Adrenal gland (tissue), 12 donors: Measurements from ENCODE around the gene KRTAP15-1. TPM values are rescaled to one million over a fixed set of nuclear protein-coding genes. Genes with fewer than 3 reads are reported as not detected.

Source experiments
- DNase-seq, 7 donors: peaks; one replicate each; pipeline ENCODE4 v3.0.0-alpha.2; 2019 to 2020
- H3K27ac ChIP-seq, 5 donors: fragments of 200-600 bp; sonication (generic) in 4 of 5; 1 replicate in 3 of 5; 2 replicates in 2 of 5; pipeline versions ENCODE4 v1.5.1 to v1.8.0; 2016 to 2020; ENCODE audit warnings: mild to moderate bottlenecking in 1 of 5
- H3K27me3 ChIP-seq: fragments of 200-600 bp; 2 replicates; pipeline ENCODE4 v1.8.0; 2021
- H3K36me3 ChIP-seq, 2 donors: fragments of 200-600 bp; replicated peaks in 1 of 2; 1 replicate in 1 of 2; 2 replicates in 1 of 2; pipeline versions ENCODE4 v1.5.1 to v1.8.0; 2018 to 2022
- H3K4me1 ChIP-seq, 2 donors: fragments of 200-600 bp; replicated peaks in 1 of 2; 1 replicate in 1 of 2; 2 replicates in 1 of 2; pipeline versions ENCODE4 v1.5.1 to v1.8.0; 2018 to 2021
- H3K4me3 ChIP-seq, 4 donors: fragments of 200-600 bp; sonication (generic) in 3 of 4; one replicate each; pipeline ENCODE4 v1.5.1; 2016 to 2018
- H3K9me3 ChIP-seq, 3 donors: fragments of 200-600 bp; sonication (generic) in 1 of 3; replicated peaks in 1 of 3; 1 replicate in 2 of 3; 2 replicates in 1 of 3; pipeline versions ENCODE4 v1.5.1 to v1.8.0; 2016 to 2021
- CTCF ChIP-seq, 6 experiments: fragments of 450-650 bp in 4 of 6; fragments of 200-600 bp in 2 of 6; sonication (generic) in 1 of 6; IDR thresholded peaks; 1 replicate in 5 of 6; 2 replicates in 1 of 6; pipeline versions ENCODE4 v1.5.1 to v1.8.0; 2016 to 2021; ENCODE audit warnings: antibody characterized with exemption in 6 of 6, mild to moderate bottlenecking in 2 of 6, moderate library complexity in 1 of 6
- POLR2A ChIP-seq, 2 donors: fragments of 450-650 bp; IDR thresholded peaks; one replicate each; pipeline ENCODE4 v1.6.1; 2017; ENCODE audit warnings: antibody characterized with exemption in 2 of 2, mild to moderate bottlenecking in 2 of 2, moderate library complexity in 1 of 2
- WGBS, 4 donors: extraction: QIAGEN DNeasy Blood & Tissue Kit in 2 of 4; methylation state at CpG; one replicate each; pipeline versions ENCODE4 v1.1.5 to v1.1.7; 2013 to 2017; 5-methylcytosine and 5-hydroxymethylcytosine counted together
- intact Hi-C, 2 donors: fragments of 100-400 bp; cut with DNase I; formaldehyde crosslinking; loops; one replicate each; pipeline versions ENCODE4 v1.14.1 to v1.15.0; 2022 to 2023
- polyA plus RNA-seq, 3 donors: library from polyadenylated mRNA; stranded (reverse); fragments of 200-250 nt in 2 of 3; fragments of 350-450 nt in 1 of 3; fragmentation: Illumina TruSeq in 1 of 3; extraction: RNeasy Lipid Tissue Mini Kit (QIAGEN cat#74804) in 1 of 3; gene quantifications; one replicate each; pipeline ENCODE4 v1.2.3, GENCODE V29; 2013 to 2014
- total RNA-seq, 9 donors: library from RNA; depleted of rRNA in 4 of 9; stranded (reverse); fragments of >200 nt in 4 of 9; fragments of 120-200 nt in 1 of 9; fragmentation: NEBNext Ultra II Directional in 1 of 9; extraction: Animal tissue kit (Norgen Biotek cat#: 25700) in 1 of 9; gene quantifications; one replicate each; pipeline versions ENCODE4 v1.1.0 to v1.2.4, GENCODE V29; 2013 to 2023
- donor health status: healthy with polysubstance abuse.
- donor health status: Bipolar disorder and iron deficiency.
- donor health status: DM: yes; HTN: yes; CAD: no.
- donor health status: DM: no; HTN: no; CAD: no.
- donor health status: DM: no; HTN: no; CAD: no.
- donor health status: DM: yes; HTN: yes; CAD: no.

Gene KRTAP15-1
- total and polyA plus RNA-seq, 12 donors = not detected

GRCh38 chr21:30478004-30478403 is 37.9 kb downstream of the KRTAP15-1 start:
- Histone ChIP-seq H3K27ac (no peak overlapping the region), H3K4me1 (no peaks in the 10 kb centered on the region), H3K36me3 (no peaks in the 10 kb centered on the region), H3K4me3 (no peak overlapping the region), H3K27me3 (no peaks in the 10 kb centered on the region), H3K9me3 (no peaks in the 10 kb centered on the region)
- no peak for DNase-seq
- intact Hi-C loops = no loop called here
- TF ChIP-seq POLR2A (IDR thresholded peaks at IDR 0.05) = no peak
- no peak for TF ChIP-seq CTCF (IDR thresholded peaks at IDR 0.05)
- 25 to 40% (median 27%) methylated on average over 3 of the region's 3 CpGs for WGBS, 4 donors

- Histone ChIP-seq H3K4me3 (no peak overlapping the region), H3K27me3 (no peaks in the 10 kb centered on the region), H3K9me3 (no peaks in the 10 kb centered on the region), H3K4me1 (no peaks in the 10 kb centered on the region), H3K36me3 (no peaks in the 10 kb centered on the region), H3K27ac (no peak overlapping the region)
- TF ChIP-seq CTCF (IDR thresholded peaks at IDR 0.05) (no peak), POLR2A (IDR thresholded peaks at IDR 0.05) (no peak)
- no peak for DNase-seq
- 59 to 69% (median 66%) methylated on average over 4 of the region's 4 CpGs for WGBS, 4 donors
- intact Hi-C loops = no loop called here
Measured at GRCh38 chr21:30479259-30479658, 39.2 kb downstream of the KRTAP15-1 start.

- H3K4me3 ChIP-seq = no peak within 1 kb of the TSS
- intact Hi-C loops = no loop called here
- WGBS, 4 donors = 78 to 85% (median 83%) methylated on average over 4 to 7 of the region's 7 CpGs
- no peaks in the 10 kb centered on the region for H3K27me3 ChIP-seq
- no peak within 1 kb of the TSS for H3K27ac ChIP-seq
- H3K36me3 ChIP-seq = no peaks in the 10 kb centered on the region
- TF ChIP-seq POLR2A (IDR thresholded peaks at IDR 0.05) (no peak), CTCF (IDR thresholded peaks at IDR 0.05) (no peak)
- DNase-seq = no peak
- no peaks in the 10 kb centered on the region for H3K4me1 ChIP-seq
- no peaks in the 10 kb centered on the region for H3K9me3 ChIP-seq
Measured at GRCh38 chr21:30480145-30480544, 40.1 kb downstream of the KRTAP15-1 start, which contains the start of gene KRTAP19-1. KRTAP19-1 (minus strand) TSS chr21:30480367; CDS start chr21:30480317, 50 bp downstream.

GRCh38 chr21:30482130-30482529 is 42.1 kb downstream of the KRTAP15-1 start:
- Histone ChIP-seq H3K27ac (no peak overlapping the region), H3K4me1 (no peaks in the 10 kb centered on the region), H3K4me3 (no peak overlapping the region), H3K9me3 (no peaks in the 10 kb centered on the region), H3K27me3 (no peaks in the 10 kb centered on the region), H3K36me3 (no peaks in the 10 kb centered on the region)
- TF ChIP-seq CTCF (IDR thresholded peaks at IDR 0.05) (no peak), POLR2A (IDR thresholded peaks at IDR 0.05) (no peak)
- DNase-seq = no peak
- 71 to 78% (median 72%) methylated on average over 2 of the region's 2 CpGs for WGBS, 4 donors
- intact Hi-C loops = no loop called here
